Measurements from ENCODE around the gene SH2D7.
A peak's percentile ranks its signal among the peaks of the same experiment; 100 is the strongest.

Gene SH2D7

GRCh38 chr15:78108300-78109084 lies 16.1 kb downstream of the SH2D7 start:
- peak; percentile 98 for TF ChIP-seq CTCF (IDR thresholded peaks at IDR 0.05; ENCODE audit: control insufficient read depth, extremely low read depth, insufficient read depth)
- no peak overlapping the region for H3K4me3 ChIP-seq (ENCODE audit: low read depth, low read length)
- DNase-seq (ENCODE audit: low read depth) = peak; percentile 70

DNA sequence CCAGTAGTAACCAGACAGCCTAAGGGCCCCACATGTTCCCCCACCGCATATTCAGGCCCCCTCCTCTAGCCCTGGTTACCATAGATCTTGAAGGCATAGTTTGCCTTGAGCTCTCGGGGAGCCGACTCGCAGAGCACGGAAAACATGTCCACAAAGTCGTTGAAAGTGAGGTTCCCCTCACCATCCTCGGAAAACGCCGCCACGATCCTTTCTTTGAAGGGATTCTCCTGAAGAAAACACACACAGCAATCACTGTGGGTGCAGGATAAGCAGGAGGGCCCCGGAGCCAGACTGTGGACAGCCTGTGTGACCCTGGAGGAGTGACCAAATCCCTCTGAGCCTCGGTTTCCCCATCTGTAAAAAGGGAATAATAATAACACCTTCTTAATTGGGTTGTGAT lies 16.8 kb downstream of the SH2D7 start:
- TF ChIP-seq CTCF (IDR thresholded peaks at IDR 0.05; ENCODE audit: control insufficient read depth, extremely low read depth, insufficient read depth) = no peak
- no peak overlapping the region for H3K4me3 ChIP-seq (ENCODE audit: low read depth, low read length)

DNA sequence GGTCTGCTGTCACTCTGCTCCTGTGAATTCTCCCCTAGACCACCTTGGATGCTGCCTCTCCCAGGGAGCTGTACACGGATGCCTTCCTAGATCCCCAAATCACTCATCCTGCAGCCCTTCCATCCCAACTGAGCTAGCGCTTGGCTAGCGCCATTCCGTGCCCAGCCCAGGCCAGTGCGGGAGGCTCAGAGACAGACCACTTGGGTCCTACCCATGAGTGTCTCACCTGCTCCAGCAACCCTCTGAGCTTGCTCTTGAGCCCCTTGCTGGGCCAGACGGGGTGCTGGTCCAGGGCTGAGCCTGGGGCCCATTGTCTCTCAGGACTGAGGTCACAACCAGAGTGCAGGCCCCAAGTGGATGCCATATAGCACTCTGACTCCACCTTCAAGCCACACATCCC lies 17.7 kb downstream of the SH2D7 start:
- DNase-seq (ENCODE audit: low read depth) = no peak
- TF ChIP-seq CTCF (IDR thresholded peaks at IDR 0.05; ENCODE audit: control insufficient read depth, extremely low read depth, insufficient read depth) = no peak
- H3K4me3 ChIP-seq (ENCODE audit: low read depth, low read length) = no peak overlapping the region

More for the DNA sequence above, 16.8 kb downstream of the SH2D7 start:
- DNase-seq (ENCODE audit: low read depth) = no peak

DNA sequence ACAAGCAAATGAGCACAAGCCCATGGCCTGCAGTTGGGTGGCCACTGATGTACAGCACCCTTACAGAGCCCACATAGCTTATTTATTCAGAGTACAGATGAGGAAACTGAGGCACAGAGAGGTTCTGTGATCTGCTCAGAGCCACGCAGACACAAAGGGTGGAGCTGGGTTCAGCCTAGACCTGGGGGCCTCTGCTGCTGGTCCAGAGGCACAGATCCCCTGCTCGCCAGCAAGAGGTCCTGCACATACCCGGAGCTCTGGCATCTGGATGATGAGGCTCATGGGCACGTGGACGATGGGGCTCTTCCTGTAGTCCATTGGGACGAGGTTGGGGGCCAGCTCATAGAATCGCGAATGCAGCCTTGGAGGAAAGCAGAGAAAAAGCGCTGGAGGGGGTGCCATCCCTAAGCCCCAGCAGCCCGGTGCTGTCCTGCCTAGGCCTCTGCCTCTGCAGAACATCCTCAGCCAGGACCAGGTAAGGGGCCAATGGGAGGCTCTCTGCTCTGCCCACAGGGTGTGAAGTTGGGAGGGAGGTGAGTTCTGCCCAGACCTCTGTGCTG lies 18.6 kb downstream of the SH2D7 start:
- TF ChIP-seq CTCF (IDR thresholded peaks at IDR 0.05; ENCODE audit: control insufficient read depth, extremely low read depth, insufficient read depth) = no peak
- no peak overlapping the region for H3K4me3 ChIP-seq (ENCODE audit: low read depth, low read length)
- DNase-seq (ENCODE audit: low read depth) = no peak

DNA sequence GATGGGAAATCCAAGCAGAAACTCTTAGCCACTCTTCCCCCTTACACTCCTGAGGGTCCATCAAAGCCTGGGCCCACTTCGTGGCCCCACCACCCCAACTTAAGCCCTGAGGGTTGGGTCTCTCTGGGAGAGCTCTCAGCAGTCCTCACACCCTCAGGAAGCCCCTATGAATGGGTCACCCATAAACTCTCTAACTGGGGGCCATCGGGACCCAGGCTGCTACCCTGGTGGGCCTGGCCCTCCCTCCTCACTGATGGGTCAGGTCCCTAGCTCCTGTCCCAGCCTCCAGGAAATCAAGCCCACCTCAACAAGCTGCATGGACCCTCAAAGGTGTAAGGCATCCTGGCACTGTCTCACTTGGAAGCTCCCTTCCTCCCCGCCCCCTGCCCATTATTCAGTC lies 19.4 kb downstream of the SH2D7 start:
- H3K4me3 ChIP-seq (ENCODE audit: low read depth, low read length) = no peak overlapping the region
- no peak for TF ChIP-seq CTCF (IDR thresholded peaks at IDR 0.05; ENCODE audit: control insufficient read depth, extremely low read depth, insufficient read depth)
- DNase-seq (ENCODE audit: low read depth) = no peak

DNA sequence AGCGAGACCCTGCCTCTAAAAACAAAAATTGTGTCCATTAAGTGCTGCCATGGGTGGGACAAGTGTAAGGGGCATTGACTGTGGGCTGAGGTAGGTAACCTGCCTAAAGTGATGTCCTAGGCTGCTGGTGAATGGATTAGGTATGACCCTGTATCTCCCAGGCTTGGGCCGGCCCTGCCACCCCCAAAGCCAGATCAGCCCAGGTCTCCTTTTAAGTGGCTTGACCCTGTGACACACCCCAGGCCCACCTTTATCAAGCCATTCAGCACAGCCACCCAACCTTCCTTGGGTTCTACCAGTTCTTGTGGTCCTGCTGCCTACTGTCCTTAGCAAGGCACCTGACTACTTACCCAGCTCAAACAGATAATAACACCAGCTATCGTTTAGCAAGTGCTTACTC lies 20.2 kb downstream of the SH2D7 start:
- no peak for TF ChIP-seq CTCF (IDR thresholded peaks at IDR 0.05; ENCODE audit: control insufficient read depth, extremely low read depth, insufficient read depth)
- no peak overlapping the region for H3K4me3 ChIP-seq (ENCODE audit: low read depth, low read length)

DNA sequence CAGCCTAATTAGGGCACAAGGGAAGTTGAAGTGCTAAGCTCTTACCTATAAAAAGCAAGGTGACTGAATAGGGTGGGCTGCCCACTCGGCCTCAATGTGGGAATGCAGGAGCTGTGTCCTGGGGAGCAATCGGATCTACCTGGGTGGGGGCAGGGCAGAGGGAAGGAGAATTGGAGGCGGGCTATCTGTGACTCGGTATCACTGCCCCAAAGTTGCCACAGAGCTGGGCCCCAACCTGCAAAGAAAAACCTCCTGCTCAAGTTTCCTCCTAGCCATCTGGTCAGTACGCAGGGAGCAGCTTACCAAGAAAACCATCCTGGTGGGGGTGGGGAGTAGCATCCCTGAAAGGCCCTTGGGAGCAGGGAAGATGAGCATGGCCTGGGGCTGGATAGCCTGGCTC lies 28.2 kb downstream of the SH2D7 start:
- TF ChIP-seq CTCF (IDR thresholded peaks at IDR 0.05; ENCODE audit: control insufficient read depth, extremely low read depth, insufficient read depth) = no peak
- no peak overlapping the region for H3K4me3 ChIP-seq (ENCODE audit: low read depth, low read length)
- no peak for DNase-seq (ENCODE audit: low read depth)

More for the DNA sequence above, 20.2 kb downstream of the SH2D7 start:
- no peak for DNase-seq (ENCODE audit: low read depth)

All from LNCaP clone FGC (cell line).